ENCODE results near the gene PROCA1. TPM values are rescaled to one million over a fixed set of nuclear protein-coding genes. Genes with fewer than 3 reads are reported as not detected.
A peak's percentile ranks its signal among the peaks of the same experiment; 100 is the strongest.
"Not testable (repeated sequence)": the region's sequence is repeated elsewhere in the genome, so short reads cannot be mapped to it uniquely, and the experiment has no call there.

The PROCA1 gene
- total and polyA plus RNA-seq, 12 donors: 0.61 to 8.8 (median 2.2) TPM; not detected in 1

- 71 to 84% (median 79%) methylated on average over 6 of the region's 6 CpGs for WGBS, 4 donors
- Histone ChIP-seq H3K27me3 (no peaks in the 10 kb centered on the region), H3K36me3 (replicated peaks in 1 of 2) (peaks cover 0 to 40% of the 10 kb centered on the region in 2 donors), H3K9me3 (replicated peaks in 1 of 3) (no peaks in the 10 kb centered on the region), H3K4me1 (replicated peaks in 1 of 2) (peaks cover 38 to 66% of the 10 kb centered on the region in 2 donors), H3K4me3 (no peak overlapping the region), H3K27ac (no peak overlapping the region)
- TF ChIP-seq CTCF (IDR thresholded peaks at IDR 0.05) (no peak), POLR2A (IDR thresholded peaks at IDR 0.05) (no peak)
- intact Hi-C loops (cut with DNase I): no loop called here
- DNase-seq: no peak
Observed at GRCh38 chr17:28723159-28723835, 11.6 kb upstream of the PROCA1 start.

GRCh38 chr17:28722417-28723158, 10.9 kb upstream of the PROCA1 start:
- H3K4me3 ChIP-seq: no peak overlapping the region
- intact Hi-C loops (cut with DNase I): no loop called here
- H3K27me3 ChIP-seq: no peaks in the 10 kb centered on the region
- TF ChIP-seq CTCF (IDR thresholded peaks at IDR 0.05): no peak
- TF ChIP-seq POLR2A (IDR thresholded peaks at IDR 0.05): no peak
- 64 to 71% (median 66%) methylated on average over 5 to 7 of the region's 7 CpGs for WGBS, 4 donors
- no peaks in the 10 kb centered on the region for H3K9me3 ChIP-seq (replicated peaks in 1 of 3)
- peaks cover 38 to 65% of the 10 kb centered on the region in 2 donors for H3K4me1 ChIP-seq (replicated peaks in 1 of 2)
- no peak overlapping the region for H3K27ac ChIP-seq
- H3K36me3 ChIP-seq (replicated peaks in 1 of 2): peaks cover 0 to 40% of the 10 kb centered on the region in 2 donors
- DNase-seq: no peak

- Histone ChIP-seq H3K36me3 (replicated peaks in 1 of 2) (peaks cover 0 to 40% of the 10 kb centered on the region in 2 donors), H3K4me1 (replicated peaks in 1 of 2) (peaks cover 43 to 62% of the 10 kb centered on the region in 2 donors), H3K27ac (peak overlapping the region in 2 of 5 donors; percentile 22 to 26), H3K4me3 (peak overlapping the region in 1 of 4 donors; percentile 91)
- intact Hi-C loops (cut with DNase I); H3K27me3 ChIP-seq; H3K9me3 ChIP-seq (replicated peaks in 1 of 3): not testable (repeated sequence)
- peak in 1 of 7 donors; percentile 68 for DNase-seq
- WGBS, 4 donors: 31 to 42% (median 32%) methylated on average over 19 of the region's 19 CpGs
Observed at GRCh38 chr17:28720997-28721329, 9.3 kb upstream of the PROCA1 start.

GRCh38 chr17:28720247-28720996, 8.7 kb upstream of the PROCA1 start:
- H3K27ac ChIP-seq: peak overlapping the region in 4 of 5 donors; percentile 78 to 95 (median 90)
- no peak for DNase-seq
- peaks cover 39 to 56% of the 10 kb centered on the region in 2 donors for H3K4me1 ChIP-seq (replicated peaks in 1 of 2)
- WGBS, 4 donors: 2 to 3% (median 3%) methylated on average over 18 to 29 of the region's 30 CpGs
- TF ChIP-seq CTCF (IDR thresholded peaks at IDR 0.05): peak in 2 of 6 experiments; percentile 18 to 25
- TF ChIP-seq POLR2A (IDR thresholded peaks at IDR 0.05): peak in 1 of 2 donors; percentile 6
- H3K27me3 ChIP-seq: no peaks in the 10 kb centered on the region
- peak overlapping the region; percentile 53 to 91 (median 76) for H3K4me3 ChIP-seq
- peaks cover 0 to 40% of the 10 kb centered on the region in 2 donors for H3K36me3 ChIP-seq (replicated peaks in 1 of 2)
- H3K9me3 ChIP-seq (replicated peaks in 1 of 3): no peaks in the 10 kb centered on the region
- intact Hi-C loops (cut with DNase I): no loop called here

Measured in adrenal gland (tissue), 12 donors.